Measurements from ENCODE around the gene HOXA7.

HOXA7 gene

DNA sequence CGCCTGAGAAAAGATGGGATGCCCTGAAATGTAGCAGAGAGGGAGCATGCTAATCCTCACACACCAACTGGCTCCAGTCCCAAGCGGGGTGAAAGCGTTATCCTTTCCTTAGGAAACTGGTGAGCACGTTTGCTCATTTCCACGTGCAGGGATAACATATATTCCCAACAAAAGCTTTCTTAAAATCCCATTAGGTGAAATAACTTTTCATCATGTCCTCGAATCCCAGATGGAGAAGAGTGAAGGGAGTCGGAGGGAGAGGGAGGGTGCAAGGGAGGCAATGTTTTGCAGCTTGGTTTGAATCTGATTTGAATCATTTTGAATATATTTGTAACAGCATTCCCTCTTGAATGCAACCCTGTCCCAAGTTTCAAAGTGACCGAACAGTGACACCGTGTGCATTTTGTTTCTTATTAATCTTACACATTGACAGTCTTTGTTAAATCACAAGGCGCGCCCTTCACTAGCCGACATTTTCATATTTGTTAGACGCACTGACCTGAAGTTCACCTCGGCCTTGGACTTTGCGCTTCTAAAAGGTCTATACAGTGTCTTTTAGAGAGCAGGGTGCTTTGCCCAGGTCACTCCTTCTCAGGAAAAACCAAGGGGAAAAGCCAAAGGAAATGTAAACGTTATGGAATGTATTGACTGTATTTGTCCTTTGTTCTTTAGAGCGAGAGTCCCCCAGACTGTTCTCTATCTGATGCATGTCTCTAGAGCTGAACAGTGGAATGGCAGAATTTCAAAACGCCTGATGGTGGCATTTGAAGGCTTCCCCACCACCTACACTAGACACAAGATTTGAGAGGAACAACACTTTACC is 22.9 kb downstream of the HOXA7 start:
- Histone ChIP-seq H3K9me2 (replicated peaks; ENCODE audit: control insufficient read depth, low read length) (no peaks in the 10 kb centered on the region), H3K27me3 (ENCODE audit: control insufficient read depth, low read length) (peaks cover 56% of the 10 kb centered on the region), H3K79me2 (ENCODE audit: control insufficient read depth, low read length) (no peaks in the 10 kb centered on the region), H3K4me2 (ENCODE audit: low read length) (no peak overlapping the region), H3F3A (ENCODE audit: control insufficient read depth, insufficient read depth) (no peaks in the 10 kb centered on the region), H4K20me1 (ENCODE audit: control insufficient read depth, insufficient read depth, low read depth, low read length) (no peaks in the 10 kb centered on the region), H3K27ac (ENCODE audit: low read depth, low read length) (no peak overlapping the region), H3K4me1 (ENCODE audit: control insufficient read depth, low read length) (no peaks in the 10 kb centered on the region), H3K36me3 (ENCODE audit: control insufficient read depth, low read length) (no peaks in the 10 kb centered on the region), H3K4me3 (ENCODE audit: low read length) (no peak overlapping the region), H3K9me3 (ENCODE audit: control insufficient read depth, insufficient read depth, low read length) (no peaks in the 10 kb centered on the region)
- TF ChIP-seq EZH2phosphoT487 (IDR thresholded peaks at IDR 0.05; ENCODE audit: borderline replicate concordance, low read length) (no peak), CTCF (IDR thresholded peaks at IDR 0.05; ENCODE audit: low read depth, low read length, poor library complexity, severe bottlenecking) (no peak)

DNA sequence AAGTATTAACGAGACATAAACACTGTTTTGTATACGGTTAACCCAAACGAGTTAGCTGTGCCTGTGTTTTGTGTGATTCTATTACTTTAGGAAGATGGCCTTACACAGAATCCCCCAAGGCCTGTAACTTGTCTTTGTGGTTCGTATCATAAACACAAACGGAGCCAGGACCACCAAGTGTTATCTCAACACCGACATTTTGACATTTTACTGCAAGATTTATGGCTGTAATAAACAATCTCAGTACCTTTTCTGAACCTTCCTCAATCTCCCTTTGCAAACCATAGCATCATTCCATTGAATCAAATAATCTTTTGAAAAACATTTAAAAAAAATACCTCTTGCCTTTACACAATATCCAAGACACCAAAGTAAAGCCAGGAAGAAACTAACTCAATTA is 23.5 kb downstream of the HOXA7 start:
- Histone ChIP-seq H3K4me1 (ENCODE audit: control insufficient read depth, low read length) (no peaks in the 10 kb centered on the region), H3K36me3 (ENCODE audit: control insufficient read depth, low read length) (no peaks in the 10 kb centered on the region), H3K4me3 (ENCODE audit: low read length) (no peak overlapping the region), H3K79me2 (ENCODE audit: control insufficient read depth, low read length) (no peaks in the 10 kb centered on the region), H3F3A (ENCODE audit: control insufficient read depth, insufficient read depth) (no peaks in the 10 kb centered on the region), H3K27me3 (ENCODE audit: control insufficient read depth, low read length) (peaks cover 53% of the 10 kb centered on the region), H3K9me2 (replicated peaks; ENCODE audit: control insufficient read depth, low read length) (no peaks in the 10 kb centered on the region), H4K20me1 (ENCODE audit: control insufficient read depth, insufficient read depth, low read depth, low read length) (no peaks in the 10 kb centered on the region), H3K9me3 (ENCODE audit: control insufficient read depth, insufficient read depth, low read length) (no peaks in the 10 kb centered on the region), H3K4me2 (ENCODE audit: low read length) (no peak overlapping the region), H3K27ac (ENCODE audit: low read depth, low read length) (no peak overlapping the region)
- TF ChIP-seq EZH2phosphoT487 (IDR thresholded peaks at IDR 0.05; ENCODE audit: borderline replicate concordance, low read length): no peak
- no peak for TF ChIP-seq CTCF (IDR thresholded peaks at IDR 0.05; ENCODE audit: low read depth, low read length, poor library complexity, severe bottlenecking)

GRCh38 chr7:27132214-27132613 is 24.3 kb downstream of the HOXA7 start:
- Histone ChIP-seq H3K4me3 (ENCODE audit: low read length) (no peak overlapping the region), H3K27ac (ENCODE audit: low read depth, low read length) (no peak overlapping the region), H3K9me3 (ENCODE audit: control insufficient read depth, insufficient read depth, low read length) (no peaks in the 10 kb centered on the region), H3K4me2 (ENCODE audit: low read length) (no peak overlapping the region), H3K27me3 (ENCODE audit: control insufficient read depth, low read length) (peaks cover 53% of the 10 kb centered on the region), H3K36me3 (ENCODE audit: control insufficient read depth, low read length) (no peaks in the 10 kb centered on the region), H4K20me1 (ENCODE audit: control insufficient read depth, insufficient read depth, low read depth, low read length) (no peaks in the 10 kb centered on the region), H3F3A (ENCODE audit: control insufficient read depth, insufficient read depth) (no peaks in the 10 kb centered on the region), H3K79me2 (ENCODE audit: control insufficient read depth, low read length) (no peaks in the 10 kb centered on the region), H3K4me1 (ENCODE audit: control insufficient read depth, low read length) (no peaks in the 10 kb centered on the region), H3K9me2 (replicated peaks; ENCODE audit: control insufficient read depth, low read length) (no peaks in the 10 kb centered on the region)
- TF ChIP-seq EZH2phosphoT487 (IDR thresholded peaks at IDR 0.05; ENCODE audit: borderline replicate concordance, low read length) (no peak), CTCF (IDR thresholded peaks at IDR 0.05; ENCODE audit: low read depth, low read length, poor library complexity, severe bottlenecking) (no peak)
